Transverse colon (tissue), 4 donors: ENCODE measurements around the gene CDH15. TPM values are rescaled to one million over a fixed set of nuclear protein-coding genes. Genes with fewer than 3 reads are reported as not detected.

ENCODE experiments used
- DNase-seq: peaks from one replicate; pipeline ENCODE4 v3.0.0-alpha.2; 2019
- H3K27ac ChIP-seq, 4 donors: fragments of 200-600 bp; sonication (generic); 2 replicates each; pipeline ENCODE4 v1.5.1; 2016 to 2018; ENCODE audit warnings: inconsistent platforms in 4 of 4
- H3K27me3 ChIP-seq: fragments of 200-600 bp; sonication (generic); 2 replicates; pipeline ENCODE4 v1.5.1; 2017; ENCODE audit warnings: inconsistent platforms
- H3K36me3 ChIP-seq, 4 donors: fragments of 200-600 bp; sonication (generic); 2 replicates each; pipeline ENCODE4 v1.5.1; 2017 to 2019; ENCODE audit warnings: inconsistent platforms in 4 of 4
- H3K4me1 ChIP-seq, 4 donors: fragments of 200-600 bp; sonication (generic); 2 replicates each; pipeline ENCODE4 v1.5.1; 2017 to 2020; ENCODE audit warnings: inconsistent platforms in 4 of 4
- H3K4me3 ChIP-seq, 4 donors: fragments of 200-600 bp; sonication (generic); 1 replicate in 1 of 4; 2 replicates in 3 of 4; pipeline versions ENCODE4 v1.5.1 to v1.6.1; 2017 to 2019; ENCODE audit warnings: inconsistent platforms in 4 of 4
- H3K9me3 ChIP-seq, 2 donors: fragments of 200-600 bp; sonication (generic); 2 replicates each; pipeline ENCODE4 v1.5.1; 2017 to 2019; ENCODE audit warnings: inconsistent platforms in 2 of 2
- EP300 ChIP-seq: sonication (generic); formaldehyde crosslinking; IDR thresholded peaks from one replicate; pipeline ENCODE4 v1.6.1; 2017; ENCODE audit warnings: antibody characterized with exemption, low read depth
- POLR2A ChIP-seq: fragments of 450-650 bp; IDR thresholded peaks from one replicate; pipeline ENCODE4 v1.6.1; 2016; ENCODE audit warnings: antibody characterized with exemption, mild to moderate bottlenecking, moderate library complexity
- POLR2AphosphoS5 ChIP-seq, 3 donors: sonication (generic); formaldehyde crosslinking; IDR thresholded peaks; one replicate each; pipeline ENCODE4 v1.6.1; 2016; ENCODE audit warnings: antibody characterized with exemption in 3 of 3
- WGBS, 2 donors: methylation state at CpG; one replicate each; pipeline ENCODE4 v1.1.5; 2018; ENCODE audit warnings: low coverage in 1 of 2; 5-methylcytosine and 5-hydroxymethylcytosine counted together
- in situ Hi-C, 4 donors: fragments of 200-750 bp; cut with MboI; loops; one replicate each; pipeline versions ENCODE4 v1.15.0 to v1.15.1; 2017; ENCODE audit warnings: low sequenced_read_pairs in 3 of 4, low pct_ligation_motif_present in 1 of 4, low pct_unique_long_range_greater_than_20kb in 1 of 4
- intact Hi-C: fragments of 100-400 bp; cut with DNase I; formaldehyde crosslinking; loops from one replicate; pipeline ENCODE4 v1.15.1; 2023; ENCODE audit warnings: low total_unique reads
- total RNA-seq, 4 donors: library from RNA; depleted of rRNA; stranded (reverse); fragments of >200 nt; gene quantifications; one replicate each; pipeline ENCODE4 v1.1.0, GENCODE V29; 2016
- TF ChIP-seq, protein P1 (sequence below), 5 experiments: fragments of 200-600 bp in 3 of 5; fragments of 450-650 bp in 2 of 5; sonication (generic) in 3 of 5; IDR thresholded peaks; 1 replicate in 2 of 5; 2 replicates in 3 of 5; pipeline ENCODE4 v1.5.1; 2016 to 2017; ENCODE audit warnings: antibody characterized with exemption in 5 of 5, inconsistent platforms in 3 of 5, mild to moderate bottlenecking in 2 of 5, moderate library complexity in 1 of 5

The CDH15 gene
- total RNA-seq, 4 donors from 2014 or later = not detected

DNA sequence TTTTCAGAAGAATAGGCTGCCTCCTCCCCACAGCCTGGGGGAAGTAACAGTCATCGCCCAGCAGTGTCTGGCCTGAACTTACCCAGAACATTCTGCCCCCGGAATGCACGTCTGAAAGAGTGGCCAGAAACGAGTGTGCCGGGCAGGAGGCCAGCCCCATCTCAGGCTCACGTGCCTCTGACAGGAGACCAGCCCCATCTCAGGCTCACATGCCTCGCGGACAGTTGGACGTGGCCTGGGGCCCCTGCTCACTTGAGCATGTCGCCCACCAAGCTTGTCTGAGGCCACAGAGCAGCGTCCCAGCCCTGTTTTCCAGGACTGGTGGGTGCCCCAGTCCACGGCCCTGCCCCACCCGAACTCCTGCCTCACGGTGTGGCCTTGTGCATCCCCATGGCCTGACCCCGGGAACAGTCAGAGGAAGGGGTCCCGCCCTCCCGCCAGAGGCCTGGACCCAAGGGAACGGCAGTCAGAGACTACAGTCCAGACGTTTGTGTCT is 16.3 kb upstream of the CDH15 start:
- peaks cover 10 to 18% (median 12%) of the 10 kb centered on the region in 4 donors for H3K4me1 ChIP-seq
- 22 to 31% methylated on average over 2 to 19 of the region's 19 CpGs for WGBS, 2 donors
- peaks cover 0 to 10% (median 0%) of the 10 kb centered on the region in 4 donors for H3K36me3 ChIP-seq
- H3K4me3 ChIP-seq = no peak overlapping the region
- no peak overlapping the region for H3K27ac ChIP-seq
- no peaks in the 10 kb centered on the region for H3K9me3 ChIP-seq
- in situ Hi-C loops = loop anchor here in 2 of 4 donors (25.0 kb wide), 1 partner anchor 218 kb away; no protein-coding TSS in a partner anchor
- peaks cover 11% of the 10 kb centered on the region for H3K27me3 ChIP-seq
- peak; percentile 64 for DNase-seq
- TF ChIP-seq POLR2AphosphoS5 (IDR thresholded peaks at IDR 0.05) = peak; percentile 40 to 66 (median 46)
- TF ChIP-seq, protein P1, sequence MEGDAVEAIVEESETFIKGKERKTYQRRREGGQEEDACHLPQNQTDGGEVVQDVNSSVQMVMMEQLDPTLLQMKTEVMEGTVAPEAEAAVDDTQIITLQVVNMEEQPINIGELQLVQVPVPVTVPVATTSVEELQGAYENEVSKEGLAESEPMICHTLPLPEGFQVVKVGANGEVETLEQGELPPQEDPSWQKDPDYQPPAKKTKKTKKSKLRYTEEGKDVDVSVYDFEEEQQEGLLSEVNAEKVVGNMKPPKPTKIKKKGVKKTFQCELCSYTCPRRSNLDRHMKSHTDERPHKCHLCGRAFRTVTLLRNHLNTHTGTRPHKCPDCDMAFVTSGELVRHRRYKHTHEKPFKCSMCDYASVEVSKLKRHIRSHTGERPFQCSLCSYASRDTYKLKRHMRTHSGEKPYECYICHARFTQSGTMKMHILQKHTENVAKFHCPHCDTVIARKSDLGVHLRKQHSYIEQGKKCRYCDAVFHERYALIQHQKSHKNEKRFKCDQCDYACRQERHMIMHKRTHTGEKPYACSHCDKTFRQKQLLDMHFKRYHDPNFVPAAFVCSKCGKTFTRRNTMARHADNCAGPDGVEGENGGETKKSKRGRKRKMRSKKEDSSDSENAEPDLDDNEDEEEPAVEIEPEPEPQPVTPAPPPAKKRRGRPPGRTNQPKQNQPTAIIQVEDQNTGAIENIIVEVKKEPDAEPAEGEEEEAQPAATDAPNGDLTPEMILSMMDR (IDR thresholded peaks at IDR 0.05) = no peak
- intact Hi-C loops = no loop called here

DNA sequence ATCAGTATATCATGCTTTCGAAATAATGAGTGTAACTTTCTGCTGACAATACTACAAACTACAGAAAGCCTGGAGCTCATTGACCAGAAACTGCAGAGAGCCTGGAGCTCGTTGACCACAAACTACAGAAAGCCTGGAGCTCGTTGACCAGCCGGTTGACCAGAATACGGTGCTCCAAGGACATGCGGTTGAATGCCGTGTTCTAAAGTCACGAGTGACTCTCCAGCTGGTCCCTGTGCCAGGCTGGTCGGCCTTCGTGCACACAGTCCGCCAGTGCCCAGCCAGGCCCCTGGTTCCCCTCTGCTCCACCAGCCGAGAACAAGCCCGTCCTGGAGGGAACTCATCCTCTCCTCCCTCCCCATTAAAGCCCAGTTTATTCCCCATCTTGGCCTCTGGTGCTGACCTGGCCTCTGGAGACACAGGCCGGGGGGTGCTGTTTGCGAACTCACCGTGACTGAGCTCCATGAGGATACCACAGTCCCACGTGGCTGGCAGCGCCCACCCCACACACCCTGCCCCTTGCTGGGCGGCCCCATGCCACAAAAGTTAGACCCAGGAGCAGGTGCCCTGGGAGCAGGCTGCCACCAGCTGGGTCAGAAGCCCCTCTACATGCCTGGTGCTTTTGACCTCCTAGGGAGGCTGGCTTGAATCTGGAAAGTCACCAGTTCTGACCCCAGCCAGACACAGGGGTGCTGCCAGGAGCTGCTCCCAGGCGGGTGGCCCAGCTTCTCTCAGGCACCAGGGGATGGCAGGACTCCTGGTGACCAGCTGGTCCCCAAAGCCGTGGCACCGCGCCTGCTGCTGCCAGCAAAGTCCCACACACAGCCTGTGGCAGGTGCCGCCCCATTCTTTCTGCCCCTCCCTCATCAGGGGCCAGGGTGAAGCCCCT is 15.5 kb upstream of the CDH15 start:
- Histone ChIP-seq H3K9me3 (no peaks in the 10 kb centered on the region), H3K4me3 (no peak overlapping the region), H3K36me3 (peaks cover 0 to 8% (median 0%) of the 10 kb centered on the region in 4 donors), H3K27ac (no peak overlapping the region), H3K27me3 (peaks cover 11% of the 10 kb centered on the region), H3K4me1 (peaks cover 10 to 18% (median 12%) of the 10 kb centered on the region in 4 donors)
- intact Hi-C loops (no loop called here), in situ Hi-C loops (loop anchor here in 2 of 4 donors (25.0 kb wide), 1 partner anchor 219 kb away; no protein-coding TSS in a partner anchor)
- TF ChIP-seq POLR2A = peak; percentile 19
- TF ChIP-seq, protein P1 (IDR thresholded peaks at IDR 0.05) = no peak
- 39 to 65% methylated on average over 9 to 20 of the region's 24 CpGs for WGBS, 2 donors
- no peak for DNase-seq

DNA sequence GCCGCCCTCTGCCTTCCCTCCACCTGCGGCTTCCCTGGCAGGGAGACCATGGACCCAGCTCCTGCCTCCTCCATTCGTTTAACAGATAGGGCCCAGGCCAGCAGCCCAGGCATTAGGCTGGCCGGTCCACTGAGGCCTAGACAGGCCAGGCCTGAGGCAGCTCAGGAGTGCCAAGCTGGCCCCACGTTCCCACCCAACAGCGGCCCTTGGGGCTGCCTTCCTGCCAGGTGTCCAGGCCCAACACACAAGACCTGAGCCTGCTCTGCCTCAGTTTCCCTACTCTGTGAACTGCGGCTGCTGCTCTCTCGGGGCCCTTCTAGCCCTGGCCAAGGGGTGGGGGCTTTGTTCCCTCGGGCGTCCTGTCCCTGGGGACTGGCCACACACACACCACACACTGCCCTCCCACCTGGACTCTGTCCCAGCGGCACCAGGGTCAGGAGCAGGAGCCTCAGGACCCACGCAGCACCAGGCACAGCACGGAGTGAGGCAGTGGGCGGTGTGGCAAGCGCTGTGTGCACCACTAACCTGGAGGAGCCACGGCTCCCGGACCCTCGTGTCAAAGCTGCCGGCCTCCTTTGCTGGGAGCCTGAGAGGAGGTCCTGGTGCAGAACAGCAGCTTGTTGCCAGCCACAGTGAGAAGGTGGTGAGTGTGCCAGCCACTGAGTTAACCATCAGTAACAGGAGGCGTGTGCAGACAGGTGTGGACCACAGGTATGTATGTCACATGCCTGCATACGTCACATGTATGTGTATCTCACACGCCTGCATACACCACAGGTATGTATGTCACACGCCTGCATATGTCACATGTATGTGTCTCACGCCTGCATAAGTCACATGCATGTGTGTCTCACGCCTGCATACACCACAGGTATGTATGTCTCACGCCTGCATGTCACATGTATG is 14.6 kb upstream of the CDH15 start:
- in situ Hi-C loops = loop anchor here in 2 of 4 donors (25.0 kb wide), 1 partner anchor 220 kb away; no protein-coding TSS in a partner anchor
- no peak for DNase-seq
- Histone ChIP-seq H3K36me3 (peaks cover 0 to under 1% (median 0%) of the 10 kb centered on the region in 4 donors), H3K4me1 (peaks cover 10 to 18% (median 12%) of the 10 kb centered on the region in 4 donors), H3K27ac (no peak overlapping the region), H3K9me3 (no peaks in the 10 kb centered on the region), H3K27me3 (peaks cover 11% of the 10 kb centered on the region), H3K4me3 (no peak overlapping the region)
- 71% methylated on average over 26 of the region's 26 CpGs; no CpG with 5 or more reads in 1 of the 2 donors for WGBS, 2 donors
- intact Hi-C loops = no loop called here
- no peak for TF ChIP-seq POLR2AphosphoS5 (IDR thresholded peaks at IDR 0.05)
- TF ChIP-seq EP300 = no peak
- TF ChIP-seq, protein P1 (IDR thresholded peaks at IDR 0.05) = no peak
- no peak for TF ChIP-seq POLR2A
